Gastroesophageal sphincter (tissue), 4 donors: ENCODE data around the gene ATOH7. TPM values are rescaled to one million over a fixed set of nuclear protein-coding genes. Genes with fewer than 3 reads are reported as not detected.

Source experiments
- ATAC-seq: fragments of 150-250 bp; one replicate; pipeline ENCODE4 v1.9.1; 2016; ENCODE audit warnings: mild to moderate bottlenecking, moderate library complexity
- H3K27ac ChIP-seq, 4 donors: fragments of 200-600 bp; sonication (generic) in 3 of 4; 1 replicate in 3 of 4; 2 replicates in 1 of 4; pipeline ENCODE4 v1.5.1; 2016 to 2019
- H3K27me3 ChIP-seq: fragments of 200-600 bp; sonication (generic); one replicate; pipeline ENCODE4 v1.5.1; 2019
- H3K36me3 ChIP-seq, 2 donors: fragments of 200-600 bp; sonication (generic); one replicate each; pipeline ENCODE4 v1.5.1; 2019; ENCODE audit warnings: control low read depth in 1 of 2
- H3K4me1 ChIP-seq, 3 donors: fragments of 200-600 bp; sonication (generic); 1 replicate in 2 of 3; 2 replicates in 1 of 3; pipeline ENCODE4 v1.5.1; 2016 to 2019; ENCODE audit warnings: control low read depth in 2 of 3
- H3K4me3 ChIP-seq, 2 donors: fragments of 200-600 bp; sonication (generic); one replicate each; pipeline ENCODE4 v1.5.1; 2019; ENCODE audit warnings: mild to moderate bottlenecking in 1 of 2, moderate library complexity in 1 of 2
- H3K9me3 ChIP-seq, 3 donors: fragments of 200-600 bp; sonication (generic); one replicate each; pipeline ENCODE4 v1.5.1; 2017 to 2019; ENCODE audit warnings: control low read depth in 2 of 3
- EP300 ChIP-seq: sonication (generic); formaldehyde crosslinking; IDR thresholded peaks from one replicate; pipeline ENCODE4 v1.6.1; 2017; ENCODE audit warnings: antibody characterized with exemption, mild to moderate bottlenecking
- POLR2A ChIP-seq, 2 donors: fragments of 450-650 bp; IDR thresholded peaks; one replicate each; pipeline ENCODE4 v1.6.1; 2017; ENCODE audit warnings: antibody characterized with exemption in 2 of 2, mild to moderate bottlenecking in 2 of 2, moderate library complexity in 1 of 2
- POLR2AphosphoS5 ChIP-seq: sonication (generic); formaldehyde crosslinking; IDR thresholded peaks from one replicate; pipeline ENCODE4 v1.6.1; 2017; ENCODE audit warnings: antibody characterized with exemption
- WGBS, 2 donors: methylation state at CpG; one replicate each; pipeline ENCODE4 v1.1.5; 2018; ENCODE audit warnings: low coverage in 1 of 2; 5-methylcytosine and 5-hydroxymethylcytosine counted together
- total RNA-seq, 4 donors: library from RNA; depleted of rRNA; stranded (reverse); fragments of >200 nt; gene quantifications; one replicate each; pipeline ENCODE4 v1.1.0, GENCODE V29; 2016
- TF ChIP-seq, protein P1 (sequence below), 4 experiments: fragments of 200-600 bp in 2 of 4; fragments of 450-650 bp in 2 of 4; sonication (generic) in 1 of 4; IDR thresholded peaks; one replicate each; pipeline ENCODE4 v1.5.1; 2017 to 2019; ENCODE audit warnings: antibody characterized with exemption in 4 of 4, mild to moderate bottlenecking in 2 of 4, moderate library complexity in 2 of 4

Gene ATOH7
- total RNA-seq, 4 donors from 2014 or later: 0.35 TPM; not detected in 3

DNA sequence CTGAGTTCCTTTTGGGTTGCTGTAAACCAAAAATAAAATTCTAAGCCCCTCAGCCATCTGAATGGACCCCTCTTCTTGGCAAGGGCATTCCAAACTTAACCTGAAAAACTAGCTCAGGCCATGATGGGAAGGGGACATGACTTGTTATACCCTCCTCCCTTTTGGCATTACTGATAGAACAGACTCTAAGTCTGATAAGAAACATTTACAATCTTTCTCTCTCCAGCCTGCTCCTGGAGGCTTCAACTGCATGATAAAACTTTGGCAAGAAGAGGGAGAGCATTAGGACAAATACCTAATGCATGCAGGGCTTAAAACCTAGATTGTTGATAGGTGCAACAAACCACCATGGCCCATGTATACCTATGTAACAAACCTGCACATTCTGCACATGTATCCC is 40.9 kb upstream of the ATOH7 start:
- no peak for TF ChIP-seq POLR2A (IDR thresholded peaks at IDR 0.05)
- no peak for TF ChIP-seq EP300
- no peak for TF ChIP-seq POLR2AphosphoS5
- H3K27me3 ChIP-seq: no peaks in the 10 kb centered on the region
- no peaks in the 10 kb centered on the region for H3K36me3 ChIP-seq
- no peak for ATAC-seq
- H3K4me3 ChIP-seq: no peak overlapping the region
- no peaks in the 10 kb centered on the region for H3K4me1 ChIP-seq
- H3K27ac ChIP-seq: no peak overlapping the region
- peaks cover 0 to 7% (median 0%) of the 10 kb centered on the region in 3 donors for H3K9me3 ChIP-seq

DNA sequence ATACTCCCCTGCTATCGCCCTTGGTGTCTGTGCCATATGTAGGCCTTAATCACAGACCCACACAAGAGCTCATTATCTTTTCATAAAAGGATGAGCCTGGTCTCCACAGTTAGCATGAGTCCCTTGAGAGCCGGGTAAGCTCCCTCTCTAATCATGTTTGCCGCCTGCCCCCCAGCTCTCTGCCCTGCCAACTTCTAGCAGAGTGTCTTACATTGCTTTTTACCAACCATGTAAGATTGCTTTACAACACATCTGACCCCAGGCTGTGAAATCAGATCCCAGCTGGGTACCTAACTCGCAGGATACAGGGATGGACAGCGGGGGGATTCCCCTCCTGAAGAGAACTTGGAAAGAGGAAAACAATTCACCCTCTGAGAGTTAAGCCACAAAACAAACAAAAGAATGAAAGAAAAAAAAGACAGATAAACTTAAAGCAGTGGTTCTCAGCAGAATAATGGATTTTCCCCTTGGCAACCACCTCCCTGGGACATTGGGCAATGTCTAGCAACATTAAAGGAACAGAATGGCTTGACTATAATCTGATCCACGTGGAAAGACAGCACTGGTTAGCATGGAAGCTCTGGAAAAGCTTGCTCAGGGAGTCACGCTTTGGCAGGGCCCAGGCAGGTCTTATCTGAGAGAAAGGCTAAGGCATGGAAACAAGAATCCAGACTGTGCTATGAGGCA is 39.4 kb upstream of the ATOH7 start:
- Histone ChIP-seq H3K4me3 (no peak overlapping the region), H3K36me3 (no peaks in the 10 kb centered on the region), H3K27me3 (no peaks in the 10 kb centered on the region), H3K4me1 (no peaks in the 10 kb centered on the region), H3K27ac (no peak overlapping the region), H3K9me3 (no peaks in the 10 kb centered on the region)
- 62 to 64% methylated on average over 2 to 4 of the region's 7 CpGs for WGBS, 2 donors
- TF ChIP-seq POLR2AphosphoS5: no peak
- TF ChIP-seq, protein P1, sequence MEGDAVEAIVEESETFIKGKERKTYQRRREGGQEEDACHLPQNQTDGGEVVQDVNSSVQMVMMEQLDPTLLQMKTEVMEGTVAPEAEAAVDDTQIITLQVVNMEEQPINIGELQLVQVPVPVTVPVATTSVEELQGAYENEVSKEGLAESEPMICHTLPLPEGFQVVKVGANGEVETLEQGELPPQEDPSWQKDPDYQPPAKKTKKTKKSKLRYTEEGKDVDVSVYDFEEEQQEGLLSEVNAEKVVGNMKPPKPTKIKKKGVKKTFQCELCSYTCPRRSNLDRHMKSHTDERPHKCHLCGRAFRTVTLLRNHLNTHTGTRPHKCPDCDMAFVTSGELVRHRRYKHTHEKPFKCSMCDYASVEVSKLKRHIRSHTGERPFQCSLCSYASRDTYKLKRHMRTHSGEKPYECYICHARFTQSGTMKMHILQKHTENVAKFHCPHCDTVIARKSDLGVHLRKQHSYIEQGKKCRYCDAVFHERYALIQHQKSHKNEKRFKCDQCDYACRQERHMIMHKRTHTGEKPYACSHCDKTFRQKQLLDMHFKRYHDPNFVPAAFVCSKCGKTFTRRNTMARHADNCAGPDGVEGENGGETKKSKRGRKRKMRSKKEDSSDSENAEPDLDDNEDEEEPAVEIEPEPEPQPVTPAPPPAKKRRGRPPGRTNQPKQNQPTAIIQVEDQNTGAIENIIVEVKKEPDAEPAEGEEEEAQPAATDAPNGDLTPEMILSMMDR (IDR thresholded peaks at IDR 0.05): no peak
- TF ChIP-seq EP300: no peak
- no peak for TF ChIP-seq POLR2A (IDR thresholded peaks at IDR 0.05)
- no peak for ATAC-seq

DNA sequence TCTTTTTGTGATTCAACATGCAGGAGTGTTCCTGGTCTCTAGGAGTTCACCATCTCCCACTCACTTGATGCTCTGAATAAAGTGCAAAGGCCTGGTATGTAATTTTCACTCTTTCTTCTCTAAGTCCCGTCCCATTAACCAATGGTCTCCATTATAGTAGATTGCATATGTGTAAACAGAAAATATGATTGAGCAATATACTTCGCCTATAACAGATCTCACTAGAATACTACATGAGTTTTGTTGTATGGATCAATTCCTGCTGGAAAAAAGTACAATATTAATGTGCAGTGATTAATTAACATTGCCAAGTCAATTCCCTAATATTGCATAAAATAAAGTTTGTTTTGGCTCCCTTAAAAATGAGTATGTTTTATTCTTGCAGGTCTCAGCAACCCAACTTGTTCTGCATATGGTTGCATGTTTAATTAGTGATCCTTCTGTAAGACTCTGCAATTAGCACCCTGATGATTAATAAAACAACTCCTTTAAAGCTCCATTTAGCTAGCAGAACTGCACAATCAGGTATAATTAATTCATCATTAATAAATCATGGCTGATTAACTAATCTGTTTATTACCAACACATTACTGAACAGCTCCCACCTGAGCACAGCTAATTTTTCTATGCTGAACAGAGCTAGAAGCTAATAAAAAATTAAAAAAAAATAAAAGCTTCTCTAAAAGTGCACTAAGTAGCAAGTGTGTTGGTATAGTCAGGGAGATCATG is 37.8 kb upstream of the ATOH7 start:
- 85 to 88% methylated on average over 2 of the region's 2 CpGs for WGBS, 2 donors
- H3K9me3 ChIP-seq: peaks cover 0 to 7% (median 0%) of the 10 kb centered on the region in 3 donors

DNA sequence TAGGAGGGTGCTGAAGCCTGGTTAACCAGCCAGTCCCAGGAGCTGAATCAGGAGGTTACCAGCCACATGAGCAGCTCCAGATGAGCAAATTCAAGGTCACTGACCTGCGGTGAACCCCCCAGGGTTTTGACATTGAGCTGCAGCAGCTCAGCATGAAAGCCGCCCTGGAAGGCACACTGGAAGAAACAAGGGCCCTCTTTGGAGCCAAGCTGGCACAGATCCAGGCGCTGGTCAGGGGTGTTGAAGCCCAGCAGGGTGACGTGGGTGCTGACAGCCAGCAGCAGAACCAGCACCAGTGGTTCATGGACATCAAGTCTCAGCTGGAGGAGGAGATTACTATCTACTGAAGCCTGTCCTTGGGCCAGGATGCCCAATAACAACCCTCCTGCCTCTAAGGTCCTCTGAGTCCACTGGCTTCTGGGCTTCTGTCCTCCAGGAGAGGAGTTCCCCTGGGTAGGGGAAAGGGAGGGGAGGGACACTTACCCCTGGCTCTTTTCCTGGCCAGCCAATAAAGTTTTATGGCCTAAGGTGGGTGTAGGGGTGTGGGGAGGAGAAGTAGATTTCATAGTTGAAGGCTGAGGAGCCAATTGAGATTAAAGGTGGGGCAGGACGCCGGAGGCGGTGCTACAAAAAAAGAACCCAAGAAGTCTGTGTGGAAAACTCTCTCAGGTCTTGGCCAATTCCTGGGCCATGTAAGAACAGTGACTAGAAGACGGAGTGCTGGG is 29.4 kb upstream of the ATOH7 start:
- no peak overlapping the region for H3K27ac ChIP-seq
- no peaks in the 10 kb centered on the region for H3K27me3 ChIP-seq
- WGBS, 2 donors: 92 to 100% methylated on average over 4 of the region's 8 CpGs
- ATAC-seq: no peak
- TF ChIP-seq EP300: no peak
- TF ChIP-seq, protein P1 (IDR thresholded peaks at IDR 0.05): no peak
- TF ChIP-seq POLR2AphosphoS5: no peak
- TF ChIP-seq POLR2A (IDR thresholded peaks at IDR 0.05): no peak
- H3K4me1 ChIP-seq: no peaks in the 10 kb centered on the region
- no peaks in the 10 kb centered on the region for H3K36me3 ChIP-seq
- peaks cover 0 to 7% (median 0%) of the 10 kb centered on the region in 3 donors for H3K9me3 ChIP-seq
- H3K4me3 ChIP-seq: no peak overlapping the region

More for the DNA sequence above, 37.8 kb upstream of the ATOH7 start:
- H3K4me1 ChIP-seq: no peaks in the 10 kb centered on the region
- H3K27ac ChIP-seq: no peak overlapping the region
- H3K4me3 ChIP-seq: no peak overlapping the region
- ATAC-seq: no peak
- no peaks in the 10 kb centered on the region for H3K36me3 ChIP-seq
- TF ChIP-seq POLR2AphosphoS5 (no peak), POLR2A (IDR thresholded peaks at IDR 0.05) (no peak), EP300 (no peak)
- TF ChIP-seq, protein P1 (IDR thresholded peaks at IDR 0.05): no peak
- no peaks in the 10 kb centered on the region for H3K27me3 ChIP-seq

DNA sequence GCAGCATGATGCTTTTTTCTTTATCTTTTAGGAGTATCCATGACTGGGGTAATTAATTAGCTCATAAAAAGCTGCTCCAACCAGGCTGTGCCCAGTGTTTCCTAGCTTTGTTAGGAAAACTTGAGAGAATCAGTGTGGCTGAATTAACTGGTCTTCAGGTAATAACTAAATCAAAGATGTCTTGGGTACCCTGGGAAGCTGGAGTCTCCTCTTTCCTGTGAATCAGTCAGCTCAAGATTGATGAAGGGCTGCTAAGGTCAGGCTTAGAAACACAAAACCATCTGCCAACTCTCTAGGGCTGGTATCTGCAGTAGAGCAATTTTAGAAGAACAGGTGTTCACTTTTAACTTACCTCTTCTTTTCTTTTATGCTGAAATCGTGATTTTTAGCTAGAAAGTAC is 21.4 kb upstream of the ATOH7 start:
- Histone ChIP-seq H3K9me3 (no peaks in the 10 kb centered on the region), H3K4me3 (no peak overlapping the region), H3K4me1 (no peaks in the 10 kb centered on the region), H3K27ac (no peak overlapping the region), H3K36me3 (no peaks in the 10 kb centered on the region), H3K27me3 (no peaks in the 10 kb centered on the region)
- 21 to 27% methylated on average over 1 of the region's 1 CpG for WGBS, 2 donors
- ATAC-seq: no peak
- TF ChIP-seq EP300: no peak
- TF ChIP-seq, protein P1 (IDR thresholded peaks at IDR 0.05): no peak
- TF ChIP-seq POLR2AphosphoS5: no peak
- TF ChIP-seq POLR2A (IDR thresholded peaks at IDR 0.05): no peak
